Thyroid gland (tissue), 4 donors: Measurements from ENCODE around the gene EIF2B4.

Experiments used
- CTCF ChIP-seq, 6 experiments: fragments of 200-600 bp in 3 of 6; fragments of 450-650 bp in 3 of 6; sonication (generic) in 3 of 6; IDR thresholded peaks; one replicate each; pipeline ENCODE4 v1.5.1; 2016 to 2019; ENCODE audit warnings: antibody characterized with exemption in 6 of 6, mild to moderate bottlenecking in 2 of 6, inconsistent platforms in 1 of 6, moderate library complexity in 1 of 6
- POLR2A ChIP-seq, 2 donors: fragments of 450-650 bp; IDR thresholded peaks; one replicate each; pipeline ENCODE4 v1.6.1; 2017; ENCODE audit warnings: antibody characterized with exemption in 2 of 2, mild to moderate bottlenecking in 2 of 2, moderate library complexity in 1 of 2

GRCh38 chr2:27324720-27325119, 45.4 kb downstream of the EIF2B4 start:
- TF ChIP-seq CTCF (IDR thresholded peaks at IDR 0.05) (no peak), POLR2A (IDR thresholded peaks at IDR 0.05) (no peak)
